HG02981 (cell line): ENCODE data around the gene SORL1-AS1.

ENCODE experiments used
- ATAC-seq: cut with Tn5 transposase; IDR thresholded peaks from one replicate; pipeline ENCODE4 v1.9.1; 2021; ENCODE audit warnings: mild to moderate bottlenecking, moderate library complexity; ENCODE audit not compliant: unreplicated experiment

The SORL1-AS1 gene

GRCh38 chr11:121453589-121454299 lies 977 bp upstream of the SORL1-AS1 start:
- ATAC-seq = no peak

- ATAC-seq = peak; percentile 46
These were observed 670 bp downstream of the SORL1-AS1 start, which contains the start of gene SORL1 for GRCh38 chr11:121451986-121452608. SORL1 (plus strand) TSS chr11:121452314; CDS start chr11:121452332, 18 bp downstream.

GRCh38 chr11:121451178-121451985 lies 1.4 kb downstream of the SORL1-AS1 start:
- peak; percentile 19 for ATAC-seq

- ATAC-seq = no peak
These were observed 2.4 kb downstream of the SORL1-AS1 start for GRCh38 chr11:121450401-121450800.

GRCh38 chr11:121449626-121450025 lies 3.1 kb downstream of the SORL1-AS1 start:
- ATAC-seq = no peak

GRCh38 chr11:121449123-121449522 lies 3.6 kb downstream of the SORL1-AS1 start:
- no peak for ATAC-seq

GRCh38 chr11:121448431-121448941 lies 4.3 kb downstream of the SORL1-AS1 start:
- ATAC-seq = no peak

GRCh38 chr11:121448011-121448410 lies 4.8 kb downstream of the SORL1-AS1 start:
- ATAC-seq = no peak

GRCh38 chr11:121446752-121447156 lies 6.0 kb downstream of the SORL1-AS1 start:
- peak; percentile 29 for ATAC-seq

- ATAC-seq = no peak
These were observed 7.5 kb downstream of the SORL1-AS1 start for GRCh38 chr11:121445071-121445768.

- no peak for ATAC-seq
These were observed 8.2 kb downstream of the SORL1-AS1 start for GRCh38 chr11:121444526-121444925.

GRCh38 chr11:121443688-121444275 lies 9.0 kb downstream of the SORL1-AS1 start:
- no peak for ATAC-seq

- ATAC-seq = no peak
These were observed 11.2 kb downstream of the SORL1-AS1 start for GRCh38 chr11:121441521-121441920.

GRCh38 chr11:121439759-121440158 lies 13.0 kb downstream of the SORL1-AS1 start:
- ATAC-seq = no peak

GRCh38 chr11:121439337-121439736 lies 13.4 kb downstream of the SORL1-AS1 start:
- no peak for ATAC-seq

GRCh38 chr11:121437686-121438078 lies 15.1 kb downstream of the SORL1-AS1 start:
- no peak for ATAC-seq

GRCh38 chr11:121437018-121437685 lies 15.6 kb downstream of the SORL1-AS1 start:
- ATAC-seq = no peak

- no peak for ATAC-seq
These were observed 16.9 kb downstream of the SORL1-AS1 start for GRCh38 chr11:121435551-121436511.

- no peak for ATAC-seq
These were observed 17.6 kb downstream of the SORL1-AS1 start for GRCh38 chr11:121435132-121435531.
